ENCODE measurements around the gene ETV5. TPM values are rescaled to one million over a fixed set of nuclear protein-coding genes. Genes with fewer than 3 reads are reported as not detected.

The ETV5 gene
- total and polyA plus RNA-seq, 12 donors = 1.5 to 12.6 (median 5.3) TPM

- ATAC-seq (no peak), DNase-seq (no peak)
- TF ChIP-seq CTCF (IDR thresholded peaks at IDR 0.05) = no peak
- Histone ChIP-seq H3K27ac (no peak overlapping the region), H3K36me3 (peaks cover 0 to 15% (median 0%) of the 10 kb centered on the region in 9 donors), H3K4me3 (no peak overlapping the region), H3K4me1 (no peaks in the 10 kb centered on the region), H3K27me3 (no peaks in the 10 kb centered on the region), H3K9me3 (peaks cover 0 to 13% (median 7%) of the 10 kb centered on the region in 11 donors)
- intact Hi-C loops (cut with DNase I) = no loop called here
- 82% methylated on average over 7 of the region's 7 CpGs for WGBS, 2 donors
Observed at GRCh38 chr3:186042521-186043202, 66.2 kb downstream of the ETV5 start.

- ATAC-seq (no peak), DNase-seq (no peak)
- no peak overlapping the region for H3K4me3 ChIP-seq
- H3K4me1 ChIP-seq = no peaks in the 10 kb centered on the region
- H3K36me3 ChIP-seq = peaks cover 0 to 8% (median 0%) of the 10 kb centered on the region in 9 donors
- H3K27me3 ChIP-seq = no peaks in the 10 kb centered on the region
- intact Hi-C loops (cut with DNase I) = no loop called here
- H3K9me3 ChIP-seq = peaks cover 0 to 13% (median 7%) of the 10 kb centered on the region in 11 donors
- no peak for TF ChIP-seq CTCF (IDR thresholded peaks at IDR 0.05)
- 90 to 93% methylated on average over 3 of the region's 3 CpGs for WGBS, 2 donors
- no peak overlapping the region for H3K27ac ChIP-seq
Observed at GRCh38 chr3:186042036-186042435, 66.9 kb downstream of the ETV5 start.

- Histone ChIP-seq H3K27ac (no peak overlapping the region), H3K9me3 (peaks cover 0 to 13% (median 7%) of the 10 kb centered on the region in 11 donors), H3K4me1 (no peaks in the 10 kb centered on the region), H3K4me3 (no peak overlapping the region), H3K36me3 (no peaks in the 10 kb centered on the region), H3K27me3 (peaks cover 0 to 8% (median 0%) of the 10 kb centered on the region in 7 donors)
- TF ChIP-seq CTCF (IDR thresholded peaks at IDR 0.05) = no peak
- 74 to 80% methylated on average over 4 of the region's 4 CpGs for WGBS, 2 donors
- intact Hi-C loops (cut with DNase I) = no loop called here
- no peak for ATAC-seq
- no peak for DNase-seq
Observed at GRCh38 chr3:186038360-186038759, 70.5 kb downstream of the ETV5 start.

- intact Hi-C loops (cut with DNase I) = no loop called here
- Histone ChIP-seq H3K36me3 (no peaks in the 10 kb centered on the region), H3K27me3 (peaks cover 0 to 20% (median 0%) of the 10 kb centered on the region in 7 donors), H3K4me1 (no peaks in the 10 kb centered on the region), H3K4me3 (no peak overlapping the region), H3K9me3 (peaks cover 0 to 13% (median 7%) of the 10 kb centered on the region in 11 donors), H3K27ac (no peak overlapping the region)
- no peak for TF ChIP-seq CTCF (IDR thresholded peaks at IDR 0.05)
- DNase-seq (no peak), ATAC-seq (no peak)
- 81 to 87% methylated on average over 4 of the region's 4 CpGs for WGBS, 2 donors
Observed at GRCh38 chr3:186035277-186035676, 73.6 kb downstream of the ETV5 start.
